ENCODE measurements around the gene SOCS2. TPM values are rescaled to one million over a fixed set of nuclear protein-coding genes. Genes with fewer than 3 reads are reported as not detected.

Gene SOCS2
- total and polyA plus RNA-seq, 10 of the 15 experiments (the other 5 are each of a cell fraction or from before 2014, with no cell fraction given) = 2.6 to 12.0 (median 7.2) TPM

DNA sequence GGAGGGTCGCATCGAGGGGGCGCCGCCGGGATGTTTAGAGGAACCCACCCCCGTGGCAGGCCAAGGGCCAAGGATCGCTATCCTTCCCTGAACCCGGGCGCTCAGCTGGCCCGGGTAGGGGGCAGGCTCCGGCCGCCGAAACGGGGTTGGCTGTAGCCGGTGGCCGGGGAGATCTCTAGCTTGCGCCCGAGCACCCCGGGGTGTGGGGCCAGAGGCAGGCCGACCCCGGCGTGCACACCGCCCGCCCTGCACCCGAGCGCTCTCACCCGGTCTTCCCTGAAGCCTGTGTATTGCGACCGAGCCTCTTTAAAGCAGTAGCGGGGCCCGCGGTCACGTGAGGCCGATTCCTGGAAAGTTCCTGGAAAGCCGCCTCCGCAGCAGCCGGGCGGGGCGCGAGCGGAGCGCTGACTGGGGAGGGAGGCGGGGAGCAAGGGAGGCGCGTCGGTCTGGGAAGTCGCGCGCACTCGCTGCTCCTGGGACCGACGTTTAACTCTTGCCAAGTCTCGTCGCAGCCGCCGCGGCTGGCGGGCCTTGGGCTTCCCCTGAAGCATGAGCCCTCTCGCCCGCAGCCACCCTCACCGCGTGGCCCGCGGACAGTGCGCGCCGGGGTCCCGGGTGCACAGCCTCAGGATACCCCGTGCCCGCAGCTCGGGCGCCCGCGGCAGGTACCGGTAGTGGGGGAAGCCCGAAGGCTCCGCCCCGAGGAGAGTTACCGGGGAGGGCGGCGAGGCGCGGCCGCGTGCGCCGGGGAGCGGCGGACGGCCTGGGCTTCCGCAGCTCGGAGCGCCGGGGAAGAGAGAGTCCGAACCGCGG lies 1.7 kb upstream of the SOCS2 start (continued):
- TF ChIP-seq ZNF24 (IDR thresholded peaks at IDR 0.05) (no peak), PAX5 (IDR thresholded peaks at IDR 0.05; ENCODE audit: borderline replicate concordance, low read depth, low read length) (no peak), SIX5 (IDR thresholded peaks at IDR 0.05; ENCODE audit: low read depth, low read length, severe bottlenecking) (no peak), SMAD5 (IDR thresholded peaks at IDR 0.05; ENCODE audit: low read depth) (no peak), E2F4 (IDR thresholded peaks at IDR 0.05; ENCODE audit: low read depth, low read length) (no peak), STAT3 (IDR thresholded peaks at IDR 0.05; ENCODE audit: low read depth, low read length) (no peak), STAT1 (conservative IDR thresholded peaks at IDR 0.05) (no peak), GABPA (IDR thresholded peaks at IDR 0.05; ENCODE audit: low read depth) (no peak), USF1 (IDR thresholded peaks at IDR 0.05; ENCODE audit: borderline replicate concordance, extremely low read length, insufficient read depth, low read depth, low read length) (peak; percentile 73), E4F1 (IDR thresholded peaks at IDR 0.05; ENCODE audit: borderline replicate concordance, partially characterized antibody) (no peak), SREBF2 (IDR thresholded peaks at IDR 0.05; ENCODE audit: low read length) (no peak), EZH2 (IDR thresholded peaks at IDR 0.05; ENCODE audit: borderline replicate concordance, control insufficient read depth, low read depth, low read length) (no peak)
- TF ChIP-seq, protein P1, sequence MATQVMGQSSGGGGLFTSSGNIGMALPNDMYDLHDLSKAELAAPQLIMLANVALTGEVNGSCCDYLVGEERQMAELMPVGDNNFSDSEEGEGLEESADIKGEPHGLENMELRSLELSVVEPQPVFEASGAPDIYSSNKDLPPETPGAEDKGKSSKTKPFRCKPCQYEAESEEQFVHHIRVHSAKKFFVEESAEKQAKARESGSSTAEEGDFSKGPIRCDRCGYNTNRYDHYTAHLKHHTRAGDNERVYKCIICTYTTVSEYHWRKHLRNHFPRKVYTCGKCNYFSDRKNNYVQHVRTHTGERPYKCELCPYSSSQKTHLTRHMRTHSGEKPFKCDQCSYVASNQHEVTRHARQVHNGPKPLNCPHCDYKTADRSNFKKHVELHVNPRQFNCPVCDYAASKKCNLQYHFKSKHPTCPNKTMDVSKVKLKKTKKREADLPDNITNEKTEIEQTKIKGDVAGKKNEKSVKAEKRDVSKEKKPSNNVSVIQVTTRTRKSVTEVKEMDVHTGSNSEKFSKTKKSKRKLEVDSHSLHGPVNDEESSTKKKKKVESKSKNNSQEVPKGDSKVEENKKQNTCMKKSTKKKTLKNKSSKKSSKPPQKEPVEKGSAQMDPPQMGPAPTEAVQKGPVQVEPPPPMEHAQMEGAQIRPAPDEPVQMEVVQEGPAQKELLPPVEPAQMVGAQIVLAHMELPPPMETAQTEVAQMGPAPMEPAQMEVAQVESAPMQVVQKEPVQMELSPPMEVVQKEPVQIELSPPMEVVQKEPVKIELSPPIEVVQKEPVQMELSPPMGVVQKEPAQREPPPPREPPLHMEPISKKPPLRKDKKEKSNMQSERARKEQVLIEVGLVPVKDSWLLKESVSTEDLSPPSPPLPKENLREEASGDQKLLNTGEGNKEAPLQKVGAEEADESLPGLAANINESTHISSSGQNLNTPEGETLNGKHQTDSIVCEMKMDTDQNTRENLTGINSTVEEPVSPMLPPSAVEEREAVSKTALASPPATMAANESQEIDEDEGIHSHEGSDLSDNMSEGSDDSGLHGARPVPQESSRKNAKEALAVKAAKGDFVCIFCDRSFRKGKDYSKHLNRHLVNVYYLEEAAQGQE (IDR thresholded peaks at IDR 0.05; ENCODE audit: low read depth, low read length) = no peak
- TF ChIP-seq, protein P2, sequence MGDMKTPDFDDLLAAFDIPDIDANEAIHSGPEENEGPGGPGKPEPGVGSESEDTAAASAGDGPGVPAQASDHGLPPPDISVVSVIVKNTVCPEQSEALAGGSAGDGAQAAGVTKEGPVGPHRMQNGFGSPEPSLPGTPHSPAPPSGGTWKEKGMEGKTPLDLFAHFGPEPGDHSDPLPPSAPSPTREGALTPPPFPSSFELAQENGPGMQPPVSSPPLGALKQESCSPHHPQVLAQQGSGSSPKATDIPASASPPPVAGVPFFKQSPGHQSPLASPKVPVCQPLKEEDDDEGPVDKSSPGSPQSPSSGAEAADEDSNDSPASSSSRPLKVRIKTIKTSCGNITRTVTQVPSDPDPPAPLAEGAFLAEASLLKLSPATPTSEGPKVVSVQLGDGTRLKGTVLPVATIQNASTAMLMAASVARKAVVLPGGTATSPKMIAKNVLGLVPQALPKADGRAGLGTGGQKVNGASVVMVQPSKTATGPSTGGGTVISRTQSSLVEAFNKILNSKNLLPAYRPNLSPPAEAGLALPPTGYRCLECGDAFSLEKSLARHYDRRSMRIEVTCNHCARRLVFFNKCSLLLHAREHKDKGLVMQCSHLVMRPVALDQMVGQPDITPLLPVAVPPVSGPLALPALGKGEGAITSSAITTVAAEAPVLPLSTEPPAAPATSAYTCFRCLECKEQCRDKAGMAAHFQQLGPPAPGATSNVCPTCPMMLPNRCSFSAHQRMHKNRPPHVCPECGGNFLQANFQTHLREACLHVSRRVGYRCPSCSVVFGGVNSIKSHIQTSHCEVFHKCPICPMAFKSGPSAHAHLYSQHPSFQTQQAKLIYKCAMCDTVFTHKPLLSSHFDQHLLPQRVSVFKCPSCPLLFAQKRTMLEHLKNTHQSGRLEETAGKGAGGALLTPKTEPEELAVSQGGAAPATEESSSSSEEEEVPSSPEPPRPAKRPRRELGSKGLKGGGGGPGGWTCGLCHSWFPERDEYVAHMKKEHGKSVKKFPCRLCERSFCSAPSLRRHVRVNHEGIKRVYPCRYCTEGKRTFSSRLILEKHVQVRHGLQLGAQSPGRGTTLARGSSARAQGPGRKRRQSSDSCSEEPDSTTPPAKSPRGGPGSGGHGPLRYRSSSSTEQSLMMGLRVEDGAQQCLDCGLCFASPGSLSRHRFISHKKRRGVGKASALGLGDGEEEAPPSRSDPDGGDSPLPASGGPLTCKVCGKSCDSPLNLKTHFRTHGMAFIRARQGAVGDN (IDR thresholded peaks at IDR 0.05) = peak; percentile 79

Data from GM12878 (cell line).